HG03064 (cell line): ENCODE data around the gene WNT3A.
"Not testable (repeated sequence)": the region's sequence is repeated elsewhere in the genome, so short reads cannot be mapped to it uniquely, and the experiment has no call there.

Experiments
- ATAC-seq: cut with Tn5 transposase; IDR thresholded peaks from one replicate; pipeline ENCODE4 v1.9.1; 2021; ENCODE audit warnings: low read depth; ENCODE audit not compliant: unreplicated experiment

WNT3A gene, protein sequence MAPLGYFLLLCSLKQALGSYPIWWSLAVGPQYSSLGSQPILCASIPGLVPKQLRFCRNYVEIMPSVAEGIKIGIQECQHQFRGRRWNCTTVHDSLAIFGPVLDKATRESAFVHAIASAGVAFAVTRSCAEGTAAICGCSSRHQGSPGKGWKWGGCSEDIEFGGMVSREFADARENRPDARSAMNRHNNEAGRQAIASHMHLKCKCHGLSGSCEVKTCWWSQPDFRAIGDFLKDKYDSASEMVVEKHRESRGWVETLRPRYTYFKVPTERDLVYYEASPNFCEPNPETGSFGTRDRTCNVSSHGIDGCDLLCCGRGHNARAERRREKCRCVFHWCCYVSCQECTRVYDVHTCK

DNA sequence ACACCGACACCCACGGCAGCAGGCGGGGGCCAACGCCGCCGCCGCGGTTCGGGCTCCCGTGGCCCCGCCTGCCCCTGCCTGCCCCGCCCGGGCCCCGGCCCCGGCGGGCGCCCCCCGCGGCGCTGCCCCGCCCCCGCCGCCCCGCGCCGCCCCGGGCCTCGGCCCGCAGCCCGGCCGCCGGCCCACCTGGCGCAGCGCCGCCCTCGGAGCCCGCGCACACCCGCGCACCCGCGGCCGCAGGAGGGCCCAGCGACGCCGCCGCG, at the start of gene WNT3A:
Gene WNT3A, plus strand, starts transcription at position 213 of the 263 bp plus-strand sequence. CDS start 131 bp downstream, outside the sequence.
- no peak for ATAC-seq

DNA sequence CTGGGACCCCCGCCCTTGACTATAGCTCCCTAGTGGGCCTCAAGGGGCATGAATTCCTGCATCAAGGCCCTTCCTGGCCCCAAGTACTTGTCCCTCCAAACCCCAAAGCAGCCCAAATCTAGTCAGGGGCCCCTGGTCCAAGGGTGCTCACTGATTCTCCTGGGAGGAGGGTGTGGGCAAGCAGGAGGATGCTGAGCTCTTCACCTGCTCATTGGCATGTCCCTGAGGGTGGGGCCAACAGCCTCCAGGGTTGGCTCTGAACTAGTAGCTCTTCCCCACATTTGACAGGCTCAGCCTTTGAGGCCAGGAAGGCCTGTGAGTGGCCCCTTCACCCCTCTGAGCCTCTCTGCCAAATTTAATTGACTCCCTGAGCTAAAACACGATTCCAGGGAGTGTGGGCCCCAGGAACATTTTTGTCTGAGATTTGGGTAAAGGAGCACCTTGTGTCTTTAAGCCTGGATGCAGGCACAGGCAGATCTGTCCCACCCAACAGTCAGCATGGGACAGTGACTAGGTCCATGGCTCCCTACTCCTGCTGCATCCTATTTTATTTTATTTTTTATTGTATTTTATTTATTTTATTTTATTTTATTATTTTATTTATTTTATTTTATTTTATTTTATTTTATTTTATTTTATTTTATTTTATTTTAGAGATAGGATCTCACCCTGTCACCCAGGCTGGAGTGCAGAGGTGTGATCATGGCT, 48.0 kb upstream of the WNT3A start:
- no peak for ATAC-seq

DNA sequence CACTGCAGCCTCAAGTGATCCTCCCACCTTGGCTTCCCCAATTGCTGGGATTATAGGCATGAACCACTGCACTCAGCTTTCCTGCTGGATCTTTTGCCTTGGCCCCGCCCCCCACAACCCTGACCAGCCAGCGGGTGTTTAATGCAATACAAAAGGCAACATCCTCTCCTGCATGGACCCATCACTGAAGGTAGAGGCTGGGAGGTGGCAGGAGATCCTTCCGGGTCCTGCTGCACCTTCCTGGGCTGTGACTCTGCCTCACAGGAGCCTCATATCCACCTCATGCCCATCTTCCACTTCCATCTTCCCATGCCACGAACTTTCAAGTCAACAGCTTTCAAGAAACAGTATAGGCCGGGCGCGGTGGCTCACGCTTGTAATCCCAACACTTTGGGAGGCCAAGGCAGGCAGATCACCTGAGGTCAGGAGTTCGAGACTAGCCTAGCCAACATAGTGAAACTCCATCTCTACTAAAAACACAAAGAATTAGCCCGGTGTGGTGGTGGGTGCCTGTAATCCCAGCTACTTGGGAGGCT, 47.4 kb upstream of the WNT3A start:
- no peak for ATAC-seq

DNA sequence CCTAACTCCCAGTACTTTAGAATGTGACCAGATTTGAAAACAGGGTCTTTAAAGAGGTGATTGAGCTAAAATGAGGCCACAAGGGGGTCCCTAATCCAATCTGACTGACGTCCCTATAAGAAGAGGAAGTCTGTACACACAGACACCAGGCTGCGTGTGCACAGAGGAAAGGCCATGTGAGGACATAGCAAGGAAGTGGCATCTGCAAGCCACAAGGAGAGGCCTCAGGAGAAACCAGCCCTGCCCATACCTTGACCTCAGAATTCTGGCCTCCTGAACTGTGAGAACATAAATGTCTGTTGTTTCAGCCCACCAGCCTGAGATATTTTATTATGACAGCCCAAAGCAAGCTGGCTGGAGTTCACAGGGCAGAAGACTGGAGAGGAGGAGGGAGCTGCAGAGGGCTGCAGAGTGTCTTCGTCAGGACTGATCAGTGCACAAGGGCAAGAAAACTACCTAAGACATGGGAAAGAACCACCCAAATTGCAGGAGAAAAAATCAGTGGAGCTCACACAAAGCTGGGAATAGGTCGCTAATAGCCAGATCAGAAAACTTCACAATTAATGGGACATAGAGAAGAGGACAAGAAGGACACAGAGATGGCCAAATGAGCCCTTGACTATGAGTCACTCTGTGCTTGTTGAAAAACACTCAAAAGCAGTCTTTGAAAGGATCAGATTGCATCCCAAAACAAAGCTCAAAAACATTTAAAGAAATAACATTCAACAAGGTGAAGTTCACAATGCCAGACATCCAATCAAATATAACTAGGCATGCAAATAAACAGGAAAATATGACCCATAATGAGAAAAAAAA, 44.9 kb upstream of the WNT3A start:
- ATAC-seq: no peak

DNA sequence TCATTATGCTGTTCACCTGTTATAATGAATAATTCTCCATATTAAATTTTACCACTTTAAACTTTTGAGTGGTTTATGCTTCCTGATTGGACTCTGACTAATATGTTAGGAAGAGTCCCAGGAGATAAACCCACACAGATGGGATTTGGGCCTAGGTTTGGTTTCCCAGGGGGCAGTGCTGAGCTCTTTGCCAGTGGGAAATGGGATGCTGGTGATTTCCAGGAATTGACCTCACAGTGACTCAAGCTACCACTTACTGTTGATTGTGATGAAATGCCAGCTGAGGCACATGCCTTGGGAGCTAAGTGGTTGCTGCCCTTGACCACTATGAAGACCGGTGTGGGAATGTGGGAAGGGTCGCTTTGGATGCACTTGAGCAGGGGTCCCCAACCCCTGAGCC, 40.1 kb upstream of the WNT3A start:
- not testable (repeated sequence) for ATAC-seq

DNA sequence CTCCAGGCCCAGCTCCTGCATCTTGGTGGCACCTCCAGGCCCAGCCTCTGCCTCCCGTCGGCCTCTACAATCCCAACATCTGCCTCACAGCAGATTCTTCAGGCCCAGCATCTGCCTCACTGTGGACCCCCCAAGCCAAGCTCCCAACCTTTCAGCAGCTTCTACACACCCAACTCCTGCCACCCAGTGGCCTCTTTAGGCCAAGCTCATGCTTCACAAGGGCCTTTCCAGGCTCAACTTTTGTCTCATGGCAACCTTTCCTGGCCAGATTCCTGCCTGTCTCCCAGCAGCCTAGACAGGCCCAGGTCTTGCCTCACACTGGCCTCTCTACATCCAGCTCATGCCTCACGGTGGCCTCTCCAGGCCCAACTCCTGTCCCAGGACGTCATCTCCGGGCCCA, 39.0 kb upstream of the WNT3A start:
- not testable (repeated sequence) for ATAC-seq

DNA sequence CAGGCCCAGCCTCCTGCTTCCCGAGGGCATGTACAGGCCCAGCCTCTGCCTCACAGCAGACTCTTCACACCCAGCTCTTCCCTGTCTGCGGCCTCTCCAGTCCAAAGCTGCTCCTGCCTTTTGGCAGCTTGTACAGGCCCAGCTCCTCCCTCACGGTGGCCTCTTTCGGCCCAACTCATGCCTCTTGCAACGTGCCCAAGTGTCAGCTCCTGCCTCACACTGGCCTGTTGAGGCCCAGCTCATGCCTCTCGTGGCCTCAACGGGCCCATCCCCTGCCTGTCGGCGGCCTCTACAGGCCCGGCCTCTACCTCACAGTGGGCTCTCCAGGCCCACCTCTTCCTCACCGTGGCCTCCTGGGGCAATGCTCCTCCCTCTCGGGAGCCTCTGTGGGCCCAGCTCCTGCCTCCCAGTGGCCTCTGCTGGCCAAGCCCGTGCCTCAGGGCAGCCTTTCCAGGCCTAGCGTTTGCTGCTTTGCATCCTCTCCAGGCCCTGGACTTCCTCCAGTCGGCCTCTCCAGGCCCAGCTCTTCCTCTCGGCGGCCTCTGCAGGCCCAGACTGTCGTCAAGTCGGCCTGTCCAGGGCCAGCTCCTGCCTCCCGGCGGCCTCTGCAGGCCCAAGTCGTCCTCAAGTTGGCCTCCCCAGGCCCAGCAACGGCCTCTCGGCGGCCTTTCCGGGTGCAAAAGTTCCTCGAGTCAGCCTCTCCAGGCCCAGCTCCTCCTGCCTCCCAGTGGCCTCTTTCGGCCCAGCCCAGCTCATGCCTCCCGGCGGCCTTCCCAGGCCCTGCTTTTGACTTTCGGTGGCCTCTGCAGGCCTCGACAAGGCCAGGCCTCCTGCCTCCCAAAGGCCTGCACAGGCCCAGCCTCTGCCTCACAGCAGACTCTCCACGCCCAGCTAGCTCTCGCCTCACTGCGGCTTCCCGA, 36.5 kb upstream of the WNT3A start:
- ATAC-seq: not testable (repeated sequence)

DNA sequence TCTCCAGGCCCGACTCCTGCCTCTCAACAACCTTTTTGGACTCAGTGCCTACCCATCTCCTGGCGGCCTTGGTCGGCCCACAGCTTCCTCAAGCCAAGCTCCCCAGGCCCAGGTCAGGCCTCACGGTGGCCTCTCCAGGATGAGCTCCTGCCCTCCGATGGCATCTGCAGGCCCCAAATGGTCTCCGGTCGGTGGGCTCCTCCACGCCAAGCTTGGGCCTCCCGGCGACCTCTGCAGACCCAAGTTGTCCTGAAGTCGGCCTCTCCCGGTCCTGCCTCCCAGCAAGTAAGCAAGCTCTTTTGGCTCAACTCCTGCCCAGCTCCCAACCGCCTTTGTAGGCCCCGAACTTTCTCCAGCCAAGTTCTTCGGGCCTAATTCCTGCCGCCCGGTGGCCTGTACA, 35.6 kb upstream of the WNT3A start:
- ATAC-seq: not testable (repeated sequence)

DNA sequence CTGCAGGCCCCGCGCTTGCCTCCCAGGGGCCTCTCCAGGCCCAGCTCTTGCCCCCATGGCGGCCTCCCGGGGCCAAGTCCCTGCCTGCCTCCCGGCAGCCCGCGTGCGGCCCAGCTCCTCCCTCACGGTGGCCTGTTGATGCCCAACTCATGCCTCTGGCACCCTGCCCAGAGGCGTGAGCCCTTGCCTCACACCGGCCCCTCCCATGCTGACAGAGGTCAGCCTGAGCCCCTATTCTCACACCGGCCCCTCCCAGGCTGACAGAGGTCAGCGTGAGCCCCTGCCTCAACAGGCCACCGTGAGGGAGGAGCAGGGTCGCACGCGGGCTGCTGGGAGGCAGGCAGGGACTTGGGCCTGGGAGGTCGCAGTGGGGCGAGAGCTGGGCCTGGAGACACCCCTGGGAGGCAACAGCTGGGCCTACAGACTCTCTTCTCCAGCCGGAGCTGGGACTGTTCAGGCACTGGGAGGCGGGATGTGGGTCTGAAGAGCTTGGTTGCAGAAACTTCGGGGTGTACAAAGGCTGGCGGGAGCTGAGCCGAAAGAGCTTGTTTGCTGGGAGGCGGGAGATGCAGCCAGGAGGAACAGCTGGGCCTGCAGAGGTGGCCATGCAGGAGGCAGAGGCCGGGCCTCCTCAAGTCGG, 35.0 kb upstream of the WNT3A start:
- not testable (repeated sequence) for ATAC-seq

DNA sequence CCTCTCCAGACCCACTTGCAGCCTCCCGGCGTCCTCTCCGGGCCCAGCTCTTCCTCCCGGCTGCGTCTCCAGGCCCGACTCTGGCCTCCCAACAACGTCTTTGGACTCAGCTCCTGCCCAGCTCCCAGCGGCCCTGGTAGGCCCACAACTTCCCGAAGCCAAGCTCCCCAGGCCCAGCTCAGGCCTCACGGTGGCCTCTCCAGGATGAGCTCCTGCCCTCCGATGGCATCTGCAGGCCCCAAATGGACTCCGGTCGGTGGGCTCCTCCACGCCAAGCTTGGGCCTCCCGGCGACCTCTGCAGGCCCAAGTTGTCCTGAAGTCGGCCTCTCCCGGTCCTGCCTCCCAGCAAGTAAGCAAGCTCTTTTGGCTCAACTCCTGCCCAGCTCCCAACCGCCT, 34.5 kb upstream of the WNT3A start:
- not testable (repeated sequence) for ATAC-seq

DNA sequence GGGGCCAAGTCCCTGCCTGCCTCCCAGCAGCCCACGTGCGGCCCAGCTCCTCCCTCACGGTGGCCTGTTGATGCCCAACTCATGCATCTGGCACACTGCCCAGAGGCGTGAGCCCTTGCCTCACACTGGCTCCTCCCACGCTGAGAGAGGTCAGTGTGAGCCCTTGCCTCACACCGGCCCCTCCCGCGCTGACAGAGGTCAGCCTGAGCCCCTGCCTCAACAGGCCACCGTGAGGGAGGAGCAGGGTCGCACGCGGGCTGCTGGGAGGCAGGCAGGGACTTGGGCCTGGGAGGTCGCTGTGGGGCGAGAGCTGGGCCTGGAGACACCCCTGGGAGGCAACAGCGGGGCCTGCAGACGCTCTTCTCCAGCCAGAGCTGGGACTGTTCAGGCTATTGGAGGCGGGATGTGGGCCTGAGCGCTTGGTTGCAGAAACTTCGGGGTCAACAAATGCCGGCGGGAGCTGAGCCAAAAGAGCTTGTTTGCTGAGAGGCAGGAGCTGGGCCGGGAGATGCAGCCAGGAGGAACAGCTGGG, 33.9 kb upstream of the WNT3A start:
- not testable (repeated sequence) for ATAC-seq

DNA sequence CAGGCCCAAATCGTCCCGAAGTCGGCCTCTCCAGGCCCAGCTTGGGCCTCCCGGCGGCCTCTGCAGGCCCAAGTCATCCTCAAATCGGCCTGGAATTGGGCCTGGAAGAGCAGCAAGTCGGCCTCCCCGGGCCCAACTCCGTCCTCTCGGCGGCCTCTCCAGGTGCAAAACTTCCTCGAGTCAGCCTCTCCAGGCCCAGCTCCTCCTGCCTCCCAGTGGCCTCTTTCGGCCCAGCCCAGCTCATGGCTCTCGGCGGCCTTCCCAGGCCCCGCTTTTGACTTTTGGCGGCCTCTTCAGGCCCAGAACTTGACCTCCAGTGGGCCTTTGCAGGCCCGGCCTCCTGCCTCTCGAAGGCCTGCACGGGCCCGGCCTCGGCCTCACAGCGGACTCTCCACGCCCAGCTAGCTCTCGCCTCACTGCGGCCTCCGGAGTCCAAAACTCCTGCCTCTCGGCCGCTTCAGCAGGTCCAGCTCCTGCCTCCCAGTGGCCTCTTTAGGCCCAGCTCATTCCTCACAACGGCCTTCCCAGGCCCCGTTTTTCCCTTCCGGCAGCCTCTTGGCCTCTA, 33.0 kb upstream of the WNT3A start:
- not testable (repeated sequence) for ATAC-seq

DNA sequence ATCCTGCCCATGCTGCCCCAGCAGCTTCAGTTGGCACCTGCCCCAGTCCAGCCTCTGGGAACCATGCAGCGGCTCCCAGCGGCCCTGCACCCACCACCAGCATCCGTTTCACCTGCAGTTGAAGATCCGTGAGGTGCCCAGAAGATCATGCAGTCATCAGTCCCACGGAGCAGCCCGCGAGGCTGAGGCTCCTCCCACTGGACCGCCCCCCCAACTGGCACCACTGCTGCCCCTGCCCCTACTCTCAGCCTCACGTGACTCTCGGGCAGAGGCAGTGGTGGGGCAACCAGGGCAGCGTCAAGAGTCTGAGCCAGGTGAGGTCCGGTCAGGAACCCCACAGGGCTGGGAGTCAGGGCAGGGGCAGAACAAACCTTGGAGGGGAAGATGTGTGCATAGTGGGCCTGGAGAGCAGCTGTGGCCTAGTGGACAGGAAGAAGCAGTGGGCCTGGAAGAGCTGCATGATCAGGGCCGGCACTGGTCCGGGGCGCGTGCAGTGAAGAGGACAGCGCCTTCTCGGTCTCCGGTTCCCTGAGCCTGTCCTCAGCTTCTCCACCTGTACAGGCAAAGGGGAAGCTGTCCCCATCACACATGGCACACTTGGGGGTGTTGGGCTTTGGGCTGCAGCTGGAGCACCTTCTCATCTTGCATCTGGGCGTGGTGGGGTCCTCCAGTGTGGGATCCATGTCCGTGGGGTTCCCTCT, 31.1 kb upstream of the WNT3A start:
- not testable (repeated sequence) for ATAC-seq

DNA sequence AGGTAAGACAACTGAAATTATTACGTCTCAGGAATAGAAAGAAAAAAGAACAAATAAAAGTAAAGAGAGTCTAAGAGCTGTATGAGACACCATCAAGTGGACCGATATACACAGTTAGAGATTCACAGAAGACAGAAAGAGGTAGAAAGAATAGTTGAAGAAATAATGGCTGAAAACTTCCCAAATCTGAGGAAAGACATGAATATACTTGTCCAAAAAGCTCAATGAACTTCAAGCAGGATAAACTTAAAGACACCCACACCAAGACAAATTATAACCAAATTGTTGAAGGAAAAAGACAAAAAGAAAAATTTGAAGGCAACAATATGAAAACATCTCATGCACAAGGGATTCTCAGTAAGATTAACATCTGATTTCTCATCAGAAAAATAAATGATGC, 19.6 kb upstream of the WNT3A start:
- no peak for ATAC-seq

DNA sequence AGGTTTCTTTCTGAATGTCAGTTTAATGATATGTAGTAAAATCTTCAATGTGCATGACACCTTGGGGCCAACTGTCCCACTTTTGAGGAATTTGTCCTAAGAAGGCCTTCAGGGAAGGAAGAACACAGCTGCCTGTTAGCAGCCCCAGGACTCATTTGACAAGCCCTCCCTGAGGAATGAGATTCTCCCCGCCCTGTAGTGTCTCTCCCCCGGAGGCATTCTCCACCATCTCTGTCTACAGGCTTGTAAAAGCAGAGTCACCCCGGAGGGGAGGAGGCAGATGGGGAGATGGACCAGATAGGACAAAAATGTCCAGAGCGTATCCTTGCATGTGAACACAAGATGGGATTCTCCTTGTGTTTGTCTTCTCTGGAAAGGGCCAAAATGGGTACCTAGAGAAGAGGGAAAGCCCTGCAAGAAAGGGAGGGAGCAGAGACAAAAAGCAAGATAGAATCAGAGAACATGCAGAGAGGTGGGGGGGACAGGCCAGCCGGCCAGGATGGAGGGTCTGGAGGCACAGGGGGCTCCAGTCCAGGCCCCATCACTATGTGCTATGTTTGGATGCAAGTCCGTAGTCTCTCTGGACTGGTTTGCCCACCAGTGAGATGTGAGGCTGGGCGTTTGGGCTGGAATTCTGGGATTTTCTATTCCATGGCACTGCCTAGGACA, 12.0 kb upstream of the WNT3A start:
- no peak for ATAC-seq

DNA sequence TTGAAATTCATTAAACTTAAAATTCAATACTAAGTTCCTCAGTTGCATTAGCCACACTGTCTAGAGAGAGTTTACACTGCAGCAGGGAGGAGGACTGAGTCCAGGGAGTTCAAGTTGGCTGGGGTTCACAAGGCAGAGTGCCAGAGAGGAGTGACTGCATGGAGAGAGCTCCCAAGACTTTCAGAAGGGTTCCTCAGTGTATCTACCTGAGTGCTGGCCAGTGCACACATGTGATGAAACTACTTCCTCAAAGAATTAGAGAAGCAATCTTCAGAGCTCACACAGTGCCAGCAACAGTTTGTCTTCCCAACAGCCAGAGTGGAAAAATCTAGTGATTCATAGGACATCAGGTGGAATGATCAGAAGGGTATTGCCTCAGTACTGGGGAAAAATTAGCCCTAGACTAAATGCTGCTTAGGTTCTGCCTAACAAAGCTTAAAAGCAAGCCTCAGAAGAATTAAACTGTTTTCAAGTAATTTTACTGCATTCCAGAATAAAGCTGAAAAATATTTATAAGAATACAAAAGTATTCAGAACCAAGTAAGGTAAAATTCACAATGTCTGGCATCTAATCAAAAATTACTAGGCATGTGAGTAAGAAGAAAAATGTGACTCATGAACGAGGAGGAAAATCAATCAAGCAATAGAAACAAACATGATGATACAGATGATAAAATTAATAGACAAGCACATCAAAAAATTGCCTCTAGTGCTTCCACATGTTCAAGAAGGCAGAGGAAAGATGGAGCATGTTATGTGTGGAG, 10.4 kb upstream of the WNT3A start:
- ATAC-seq: no peak

DNA sequence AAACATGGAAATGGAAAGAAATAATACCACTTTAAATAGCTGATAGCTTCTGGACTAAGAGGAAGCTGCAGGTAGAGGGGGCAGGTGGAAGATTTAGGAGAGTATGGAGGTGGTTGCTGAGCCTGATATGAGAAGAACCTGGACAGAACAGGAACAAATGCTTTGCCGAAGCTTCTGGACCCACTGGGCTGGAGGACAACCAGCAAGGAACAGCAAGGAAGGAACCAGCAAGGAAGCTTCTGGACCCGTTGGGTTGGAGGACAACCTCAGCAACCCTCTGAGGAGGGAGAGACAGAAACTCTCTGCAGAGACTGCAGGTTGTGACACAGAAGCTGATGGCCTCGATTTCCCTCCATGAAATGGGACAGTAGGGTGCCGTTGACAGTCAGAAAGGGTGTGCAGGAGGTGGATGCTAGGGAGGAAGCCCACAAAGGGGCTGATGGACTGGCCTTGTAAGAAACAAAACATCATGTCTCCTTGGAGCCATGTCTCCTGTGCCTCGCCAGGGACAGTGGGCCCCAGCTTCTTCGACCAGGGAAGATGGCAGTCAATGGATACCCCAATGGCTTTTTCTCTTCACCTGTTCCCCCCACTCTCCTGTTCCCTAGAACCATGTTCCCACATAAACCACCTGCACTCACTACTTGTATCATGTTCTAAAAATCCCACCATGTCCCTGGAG, 8.3 kb upstream of the WNT3A start:
- ATAC-seq: no peak
